OCI-LY7 (cell line): ENCODE data around the gene MLLT3.

Source experiments
- CTCF ChIP-seq: fragments of 200-600 bp; sonication (generic); conservative IDR thresholded peaks from 2 replicates; pipeline ENCODE4 v1.5.1; 2014; ENCODE audit warnings: mild to moderate bottlenecking, antibody characterized with exemption, low read length, moderate library complexity, mixed read lengths
- EZH2phosphoT487 ChIP-seq: fragments of 200-600 bp; sonication (generic); IDR thresholded peaks from 2 replicates; pipeline ENCODE4 v1.6.1; 2018; ENCODE audit warnings: low read depth, borderline replicate concordance, mild to moderate bottlenecking, mixed run types, antibody characterized with exemption, low read length, moderate library complexity, mixed read lengths

GRCh38 chr9:20561531-20561930 lies 60.8 kb downstream of the MLLT3 start:
- TF ChIP-seq CTCF (no peak), EZH2phosphoT487 (no peak)
